Bronchial epithelial cell (primary cell): ENCODE measurements around the gene KIFC3. TPM values are rescaled to one million over a fixed set of nuclear protein-coding genes. Genes with fewer than 3 reads are reported as not detected.
"Not testable (repeated sequence)": the region's sequence is repeated elsewhere in the genome, so short reads cannot be mapped to it uniquely, and the experiment has no call there.

ENCODE experiments used
- DNase-seq: peaks from one replicate; pipeline ENCODE4 v3.0.0-alpha.2; 2010; ENCODE audit warnings: low read depth
- FAIRE-seq: peaks from 2 replicates; lab custom pipeline; 2011; peaks lifted over from hg19 to GRCh38; lab: Jason Lieb, UNC
- H3K27me3 ChIP-seq: 2 replicates; pipeline ENCODE4 v1.5.1; 2011; ENCODE audit warnings: low read length; ENCODE audit not compliant: control insufficient read depth, insufficient read depth
- H3K36me3 ChIP-seq: 2 replicates; pipeline ENCODE4 v1.5.1; 2011; ENCODE audit warnings: low read length; ENCODE audit not compliant: control insufficient read depth, insufficient read depth
- H3K4me3 ChIP-seq: 2 replicates; pipeline ENCODE4 v1.5.1; 2011; ENCODE audit warnings: mild to moderate bottlenecking, low read depth, low read length, control low read depth
- CTCF ChIP-seq: IDR thresholded peaks from 2 replicates; pipeline ENCODE4 v1.5.1; 2011; ENCODE audit warnings: mild to moderate bottlenecking, moderate library complexity, low read length, control low read depth, inconsistent platforms; ENCODE audit not compliant: insufficient read depth, severe bottlenecking
- total RNA-seq: library from RNA; depleted of rRNA; stranded (reverse); fragments of >200 nt; gene quantifications from 2 replicates; pipeline ENCODE4 v1.2.1, GENCODE V29; 2014

Gene KIFC3
- 34.8 and 35.8 TPM in 2 replicates for total RNA-seq

DNA sequence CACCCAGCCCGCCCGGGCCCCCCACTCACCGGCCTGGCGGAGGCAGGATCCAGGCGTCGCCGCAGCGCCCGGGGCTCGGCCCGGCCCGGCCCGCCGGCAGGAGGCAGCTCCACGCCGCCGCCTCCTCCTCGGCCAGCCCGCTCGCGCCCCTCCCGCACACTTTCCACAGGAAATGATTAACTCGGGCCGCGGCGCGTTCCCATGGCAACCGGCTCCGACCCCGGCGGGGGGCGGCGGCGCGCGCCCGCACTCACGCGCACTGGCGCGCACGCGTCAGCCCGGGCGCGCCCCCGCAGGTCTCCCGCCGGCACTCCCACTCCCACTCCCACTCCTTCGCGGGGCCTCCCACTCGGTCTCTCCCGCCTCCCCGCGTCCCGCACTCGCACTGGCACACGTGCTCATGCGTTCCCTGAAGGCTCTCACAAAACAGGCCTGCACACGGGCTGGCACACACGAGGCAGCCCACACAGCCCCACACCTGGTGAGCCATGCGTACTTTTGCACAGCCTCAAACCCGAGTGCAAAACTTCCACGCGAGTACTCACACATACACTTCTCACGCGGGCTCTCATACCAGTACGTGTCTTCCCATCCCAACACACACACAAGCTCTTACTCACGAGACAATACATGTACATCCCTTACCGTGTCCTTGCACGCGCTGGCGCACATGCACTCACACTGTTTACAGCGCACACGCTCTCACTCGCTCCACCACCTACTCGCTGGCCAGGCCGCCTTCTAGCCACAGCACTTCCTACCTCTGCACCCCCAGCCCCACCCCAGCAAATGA is at the start of gene KIFC3:
Gene KIFC3 (minus strand): TSS at position 151 of the 793 bp plus-strand sequence. CDS start 4,248 bp downstream, outside the sequence.
- TF ChIP-seq CTCF, result no peak
- no peak for DNase-seq
- no peak for FAIRE-seq
- no peaks in the 10 kb centered on the region for H3K27me3 ChIP-seq
- H3K36me3 ChIP-seq, result no peaks in the 10 kb centered on the region
- peak within 1 kb of the TSS; percentile 61 for H3K4me3 ChIP-seq

DNA sequence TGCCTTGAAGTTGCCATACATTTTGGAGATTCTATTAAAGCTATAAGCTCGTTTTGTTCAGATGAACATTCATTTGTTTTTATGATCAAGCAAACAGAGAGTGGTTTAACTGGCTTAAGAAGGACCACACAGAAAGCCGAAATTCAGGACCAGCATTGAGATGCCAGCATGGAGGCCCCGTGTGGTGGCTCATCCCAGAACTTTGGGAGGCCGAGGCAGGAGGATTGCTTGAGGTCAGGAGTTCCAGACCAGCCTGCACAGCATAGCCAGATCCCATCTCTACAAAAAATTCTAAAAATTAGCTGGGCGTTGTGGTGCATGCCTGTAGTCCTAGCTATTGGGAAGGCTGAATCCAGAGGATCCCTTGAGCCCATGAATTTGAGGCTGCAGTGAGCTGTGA is 45.9 kb upstream of the KIFC3 start:
- no peak for DNase-seq
- Histone ChIP-seq H3K4me3 (no peak overlapping the region), H3K36me3 (no peaks in the 10 kb centered on the region), H3K27me3 (no peaks in the 10 kb centered on the region)
- no peak for FAIRE-seq
- TF ChIP-seq CTCF, result no peak

- not testable (repeated sequence) for FAIRE-seq
Observed at GRCh38 chr16:57846931-57847330, 44.6 kb upstream of the KIFC3 start.

DNA sequence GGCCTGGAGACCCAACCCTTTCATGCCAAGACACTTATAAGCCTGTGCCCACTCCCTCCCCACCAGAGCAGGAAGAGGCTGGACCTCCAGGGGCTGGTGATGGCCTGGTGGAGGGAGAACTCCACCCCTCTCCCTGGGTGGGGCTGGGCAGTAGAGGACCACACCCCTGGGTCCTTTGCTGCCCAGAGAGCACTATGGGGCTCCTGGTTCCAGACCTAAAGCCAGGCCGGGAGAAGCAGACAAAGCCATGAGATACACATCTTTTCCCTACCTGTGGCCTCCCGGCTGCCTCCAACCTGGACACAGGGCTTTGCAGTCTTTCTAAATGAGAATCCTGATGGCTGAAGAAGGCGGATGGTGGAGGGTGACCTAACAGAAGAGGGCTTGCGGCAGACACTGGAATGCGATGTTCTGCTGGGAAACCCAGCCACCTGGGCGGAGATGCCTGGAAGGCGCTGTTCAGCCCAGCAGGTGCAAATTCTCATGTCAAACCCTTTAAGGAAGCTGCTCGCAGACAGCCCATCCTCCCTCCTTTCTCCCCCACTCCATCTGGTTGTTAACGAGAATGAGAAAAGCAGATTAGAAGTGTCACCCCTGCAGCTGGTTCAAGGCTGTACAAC is 43.9 kb upstream of the KIFC3 start:
- no peak for TF ChIP-seq CTCF
- no peak for DNase-seq

More at GRCh38 chr16:57846931-57847330, 44.6 kb upstream of the KIFC3 start:
- not testable (repeated sequence) for H3K36me3 ChIP-seq, H3K27me3 ChIP-seq, DNase-seq, H3K4me3 ChIP-seq

DNA sequence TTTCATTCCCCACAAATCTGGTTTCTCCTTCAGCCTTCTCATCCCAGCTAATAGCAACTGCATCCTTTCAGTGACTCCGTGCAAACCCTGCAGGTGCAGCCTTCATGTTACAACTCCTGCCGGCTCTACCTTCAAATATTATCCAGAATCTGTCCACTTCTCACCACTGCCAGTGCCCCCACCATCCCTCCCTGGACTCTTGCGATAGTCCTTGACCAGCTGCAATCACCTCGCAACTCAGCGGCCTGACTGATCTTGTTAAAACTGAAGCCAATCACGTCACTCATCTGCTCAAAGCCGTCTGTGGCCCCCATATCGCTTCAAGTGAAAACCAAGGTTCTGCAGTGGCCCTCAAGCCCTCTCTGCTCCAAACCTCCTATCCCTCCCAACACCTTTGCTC is 42.8 kb upstream of the KIFC3 start:
- FAIRE-seq, result no peak
- no peaks in the 10 kb centered on the region for H3K27me3 ChIP-seq
- H3K4me3 ChIP-seq, result no peak overlapping the region
- no peak for TF ChIP-seq CTCF
- no peak for DNase-seq
- no peaks in the 10 kb centered on the region for H3K36me3 ChIP-seq

More for the DNA sequence above, 43.9 kb upstream of the KIFC3 start:
- no peak for FAIRE-seq
- H3K4me3 ChIP-seq, result no peak overlapping the region
- no peaks in the 10 kb centered on the region for H3K36me3 ChIP-seq
- no peaks in the 10 kb centered on the region for H3K27me3 ChIP-seq

DNA sequence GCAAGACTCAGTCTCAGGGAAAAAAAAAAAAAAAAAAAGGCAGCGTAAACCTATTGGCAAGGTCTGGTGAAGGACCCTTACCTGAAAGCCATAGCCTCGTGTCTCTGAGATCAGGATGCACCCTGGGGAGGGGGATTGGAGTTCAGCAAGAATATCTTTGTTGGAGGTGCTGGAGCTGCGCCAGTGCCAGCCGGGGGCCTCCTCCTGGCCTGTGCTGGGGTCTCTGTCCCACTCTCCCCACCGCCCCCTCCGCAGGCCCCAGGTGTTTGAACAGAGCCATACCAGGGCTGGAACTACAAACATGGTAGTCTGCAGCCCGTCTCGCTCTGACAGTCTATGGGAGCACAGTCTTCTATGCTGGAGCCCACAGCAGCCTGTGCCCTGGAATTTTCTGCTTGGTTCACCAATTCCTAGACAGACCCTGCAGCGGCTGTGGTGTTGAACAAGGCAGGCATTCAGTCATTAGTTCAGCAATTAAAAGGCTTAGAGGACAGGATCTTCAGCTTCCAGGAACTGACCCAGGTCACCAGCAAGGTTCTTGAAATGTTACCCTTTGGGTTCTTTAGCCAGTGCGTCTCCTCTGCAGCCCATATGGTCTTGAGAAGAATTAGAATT is 42.2 kb upstream of the KIFC3 start:
- DNase-seq (no peak), FAIRE-seq (no peak)
- TF ChIP-seq CTCF, result no peak
- H3K36me3 ChIP-seq, result no peaks in the 10 kb centered on the region
- no peaks in the 10 kb centered on the region for H3K27me3 ChIP-seq
- H3K4me3 ChIP-seq, result no peak overlapping the region
